SKM-1 (cell line): Measurements from ENCODE around the gene CYTH3.
A peak's percentile ranks its signal among the peaks of the same experiment; 100 is the strongest.

ENCODE experiments used
- DNase-seq: peaks from one replicate; lab custom pipeline; 2025; ENCODE audit not compliant: unreplicated experiment; lab: John Stamatoyannopoulos, UW

The CYTH3 gene

GRCh38 chr7:6258440-6259182 lies 13.8 kb downstream of the CYTH3 start:
- no peak for DNase-seq

- DNase-seq, result no peak
Observed at GRCh38 chr7:6257675-6258074, 14.7 kb downstream of the CYTH3 start.

GRCh38 chr7:6256677-6257535 lies 15.5 kb downstream of the CYTH3 start:
- peak; percentile 39 for DNase-seq

- no peak for DNase-seq
Observed at GRCh38 chr7:6256109-6256483, 16.3 kb downstream of the CYTH3 start.

- no peak for DNase-seq
Observed at GRCh38 chr7:6254866-6255265, 17.6 kb downstream of the CYTH3 start.

GRCh38 chr7:6252748-6253147 lies 19.7 kb downstream of the CYTH3 start:
- no peak for DNase-seq

GRCh38 chr7:6252341-6252746 lies 20.1 kb downstream of the CYTH3 start:
- DNase-seq, result no peak

- no peak for DNase-seq
Observed at GRCh38 chr7:6251653-6252052, 20.8 kb downstream of the CYTH3 start.

- no peak for DNase-seq
Observed at GRCh38 chr7:6250364-6250833, 22.0 kb downstream of the CYTH3 start.

- DNase-seq, result no peak
Observed at GRCh38 chr7:6249043-6249442, 23.4 kb downstream of the CYTH3 start.

GRCh38 chr7:6248581-6248980 lies 23.8 kb downstream of the CYTH3 start:
- DNase-seq, result no peak

- no peak for DNase-seq
Observed at GRCh38 chr7:6246251-6246917, 26.0 kb downstream of the CYTH3 start.

GRCh38 chr7:6244021-6244420 lies 28.4 kb downstream of the CYTH3 start:
- no peak for DNase-seq

GRCh38 chr7:6243168-6243567 lies 29.3 kb downstream of the CYTH3 start:
- DNase-seq, result no peak

GRCh38 chr7:6242561-6242960 lies 29.9 kb downstream of the CYTH3 start:
- no peak for DNase-seq

GRCh38 chr7:6241607-6241973 lies 30.8 kb downstream of the CYTH3 start:
- DNase-seq, result no peak

GRCh38 chr7:6238309-6238925 lies 34.0 kb downstream of the CYTH3 start:
- no peak for DNase-seq

- DNase-seq, result no peak
Observed at GRCh38 chr7:6237730-6238129, 34.7 kb downstream of the CYTH3 start.

GRCh38 chr7:6237011-6237410 lies 35.4 kb downstream of the CYTH3 start:
- no peak for DNase-seq

GRCh38 chr7:6235029-6235871 lies 37.2 kb downstream of the CYTH3 start:
- no peak for DNase-seq
